Measurements from ENCODE around the gene ALG12. TPM values are rescaled to one million over a fixed set of nuclear protein-coding genes. Genes with fewer than 3 reads are reported as not detected.
A peak's percentile ranks its signal among the peaks of the same experiment; 100 is the strongest.

The ALG12 gene
- polyA plus RNA-seq, 3 donors from 2014 or later = 11.7 to 26.6 (median 12.6) TPM

- Mint-ChIP-seq H3K36me3 (peaks cover 28 to 61% (median 33%) of the 10 kb centered on the region in 3 donors), H3K4me1 (peaks cover 22 to 35% of the 10 kb centered on the region in 2 donors), H3K27ac (peak overlapping the region in 1 of 6 donors; percentile 48), H3K4me3 (no peak overlapping the region), H3K27me3 (ENCODE audit: low read depth in 3 of 3) (peaks cover 2 to 9% (median 3%) of the 10 kb centered on the region in 3 donors), H3K9me3 (no peaks in the 10 kb centered on the region)
- no peak for DNase-seq
Measured at GRCh38 chr22:49885881-49886280, 32.4 kb downstream of the ALG12 start.

DNA sequence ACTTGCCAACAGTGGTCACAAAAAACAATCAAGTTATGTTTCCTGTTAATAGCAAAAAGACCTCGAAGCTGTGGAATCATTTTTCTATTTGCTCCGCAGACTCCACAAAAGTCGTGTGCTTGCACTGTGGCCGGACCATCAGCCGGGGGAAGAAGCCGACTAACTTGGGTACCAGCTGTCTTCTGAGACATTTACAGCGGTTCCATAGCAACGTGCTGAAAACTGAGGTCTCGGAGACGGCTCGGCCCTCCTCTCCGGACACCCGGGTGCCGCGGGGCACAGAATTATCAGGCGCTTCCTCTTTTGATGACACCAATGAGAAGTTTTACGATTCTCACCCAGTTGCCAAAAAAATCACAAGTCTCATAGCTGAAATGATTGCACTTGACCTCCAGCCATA, 33.0 kb downstream of the ALG12 start:
- no peaks in the 10 kb centered on the region for H3K9me3 Mint-ChIP-seq
- H3K27me3 Mint-ChIP-seq (ENCODE audit: low read depth in 3 of 3) = peaks cover 0 to 13% (median 3%) of the 10 kb centered on the region in 3 donors
- no peak for DNase-seq
- peaks cover 28 to 61% (median 33%) of the 10 kb centered on the region in 3 donors for H3K36me3 Mint-ChIP-seq
- H3K27ac Mint-ChIP-seq = peak overlapping the region in 1 of 6 donors; percentile 48
- no peak overlapping the region for H3K4me3 Mint-ChIP-seq
- peaks cover 25 to 41% of the 10 kb centered on the region in 2 donors for H3K4me1 Mint-ChIP-seq

- Mint-ChIP-seq H3K36me3 (peaks cover 27 to 55% (median 27%) of the 10 kb centered on the region in 3 donors), H3K4me3 (no peak overlapping the region), H3K27me3 (ENCODE audit: low read depth in 3 of 3) (peaks cover 0 to 13% (median 3%) of the 10 kb centered on the region in 3 donors), H3K9me3 (no peaks in the 10 kb centered on the region), H3K27ac (no peak overlapping the region), H3K4me1 (peaks cover 31 to 46% of the 10 kb centered on the region in 2 donors)
- DNase-seq = no peak
Measured at GRCh38 chr22:49884503-49885260, 33.6 kb downstream of the ALG12 start.

GRCh38 chr22:49884075-49884474, 34.2 kb downstream of the ALG12 start:
- DNase-seq = no peak
- H3K4me1 Mint-ChIP-seq = peaks cover 31 to 46% of the 10 kb centered on the region in 2 donors
- H3K4me3 Mint-ChIP-seq = no peak overlapping the region
- H3K27ac Mint-ChIP-seq = no peak overlapping the region
- peaks cover 0 to 14% (median 5%) of the 10 kb centered on the region in 3 donors for H3K27me3 Mint-ChIP-seq (ENCODE audit: low read depth in 3 of 3)
- H3K36me3 Mint-ChIP-seq = peaks cover 23 to 49% (median 23%) of the 10 kb centered on the region in 3 donors
- H3K9me3 Mint-ChIP-seq = no peaks in the 10 kb centered on the region

- peaks cover 0 to 14% (median 5%) of the 10 kb centered on the region in 3 donors for H3K27me3 Mint-ChIP-seq (ENCODE audit: low read depth in 3 of 3)
- H3K4me3 Mint-ChIP-seq = peak overlapping the region in 1 of 5 donors; percentile 6
- H3K9me3 Mint-ChIP-seq = no peaks in the 10 kb centered on the region
- peaks cover 23 to 42% (median 23%) of the 10 kb centered on the region in 3 donors for H3K36me3 Mint-ChIP-seq
- no peak for DNase-seq
- H3K27ac Mint-ChIP-seq = peak overlapping the region in 2 of 6 donors; percentile 7 to 53
- H3K4me1 Mint-ChIP-seq = peaks cover 33 to 46% of the 10 kb centered on the region in 2 donors
Measured at GRCh38 chr22:49883294-49883640, 35.0 kb downstream of the ALG12 start.

GRCh38 chr22:49882519-49883293, 35.5 kb downstream of the ALG12 start:
- no peak for DNase-seq
- peak overlapping the region in 1 of 5 donors; percentile 6 for H3K4me3 Mint-ChIP-seq
- H3K36me3 Mint-ChIP-seq = peaks cover 17 to 39% (median 19%) of the 10 kb centered on the region in 3 donors
- peaks cover 33 to 46% of the 10 kb centered on the region in 2 donors for H3K4me1 Mint-ChIP-seq
- peaks cover 0 to 14% (median 5%) of the 10 kb centered on the region in 3 donors for H3K27me3 Mint-ChIP-seq (ENCODE audit: low read depth in 3 of 3)
- H3K27ac Mint-ChIP-seq = peak overlapping the region in 3 of 6 donors; percentile 0 to 54 (median 53)
- H3K9me3 Mint-ChIP-seq = no peaks in the 10 kb centered on the region

DNA sequence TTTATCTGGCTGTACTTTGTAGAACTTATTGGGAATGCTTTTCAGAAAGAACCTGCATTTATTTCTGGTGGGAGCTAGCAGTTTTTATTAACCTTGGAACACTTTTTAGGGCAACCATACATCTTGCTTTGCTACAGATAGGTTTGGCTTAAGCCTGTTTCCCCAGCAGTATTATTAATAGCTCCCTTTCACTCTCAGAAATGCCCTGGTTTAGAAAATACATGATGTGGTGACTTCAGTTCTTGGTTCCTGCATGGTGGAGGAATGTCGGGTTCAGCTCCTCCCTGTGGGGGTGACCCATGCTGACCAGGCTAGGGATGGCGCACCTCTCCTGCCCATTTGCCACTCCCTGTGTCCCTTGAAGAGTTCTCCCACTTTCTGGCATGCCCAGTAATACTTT, 36.4 kb downstream of the ALG12 start:
- peaks cover 12 to 35% (median 15%) of the 10 kb centered on the region in 3 donors for H3K36me3 Mint-ChIP-seq
- H3K9me3 Mint-ChIP-seq = no peaks in the 10 kb centered on the region
- peaks cover 29 to 41% of the 10 kb centered on the region in 2 donors for H3K4me1 Mint-ChIP-seq
- H3K27ac Mint-ChIP-seq = peak overlapping the region in 2 of 6 donors; percentile 43 to 53
- no peak overlapping the region for H3K4me3 Mint-ChIP-seq
- DNase-seq = no peak
- H3K27me3 Mint-ChIP-seq (ENCODE audit: low read depth in 3 of 3) = peaks cover 0 to 12% (median 7%) of the 10 kb centered on the region in 3 donors

DNA sequence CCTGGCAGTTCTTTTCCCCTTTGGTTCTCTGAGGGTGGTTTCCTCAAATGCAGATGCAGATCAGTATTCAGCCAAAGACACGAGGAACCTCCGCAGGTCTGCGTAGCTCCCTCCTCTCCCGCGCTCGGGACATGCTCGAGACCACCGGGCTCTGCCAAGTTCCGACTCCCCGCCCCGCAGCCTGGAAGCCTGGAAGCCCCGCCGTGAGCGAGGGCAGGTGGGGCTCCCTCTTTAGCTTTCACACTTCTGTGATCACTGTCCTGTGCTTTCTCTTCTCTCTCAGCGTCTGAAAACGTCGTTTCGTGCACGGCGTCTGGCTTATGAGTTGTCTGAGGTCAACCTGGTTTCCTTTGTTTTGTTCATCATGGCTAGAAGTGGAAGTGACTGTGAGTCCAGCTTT, 38.0 kb downstream of the ALG12 start:
- peaks cover 0 to 12% (median 4%) of the 10 kb centered on the region in 3 donors for H3K27me3 Mint-ChIP-seq (ENCODE audit: low read depth in 3 of 3)
- H3K4me3 Mint-ChIP-seq = peak overlapping the region in 4 of 5 donors; percentile 1 to 28 (median 15)

GRCh38 chr22:49879871-49880270, 38.4 kb downstream of the ALG12 start:
- DNase-seq = no peak
- Mint-ChIP-seq H3K27me3 (ENCODE audit: low read depth in 3 of 3) (peaks cover 0 to 12% (median 4%) of the 10 kb centered on the region in 3 donors), H3K27ac (peak overlapping the region in 5 of 6 donors; percentile 6 to 87 (median 66)), H3K9me3 (no peaks in the 10 kb centered on the region), H3K4me3 (peak overlapping the region in 1 of 5 donors; percentile 28), H3K4me1 (peaks cover 26 to 45% of the 10 kb centered on the region in 2 donors), H3K36me3 (peaks cover 9 to 29% (median 17%) of the 10 kb centered on the region in 3 donors)

More for the DNA sequence above, 38.0 kb downstream of the ALG12 start:
- no peaks in the 10 kb centered on the region for H3K9me3 Mint-ChIP-seq
- peaks cover 9 to 29% (median 14%) of the 10 kb centered on the region in 3 donors for H3K36me3 Mint-ChIP-seq
- H3K27ac Mint-ChIP-seq = peak overlapping the region; percentile 63 to 87 (median 66)
- peaks cover 26 to 45% of the 10 kb centered on the region in 2 donors for H3K4me1 Mint-ChIP-seq
- peak; percentile 25 to 46 (median 36) for DNase-seq

- DNase-seq = no peak
- Mint-ChIP-seq H3K9me3 (no peaks in the 10 kb centered on the region), H3K27me3 (ENCODE audit: low read depth in 3 of 3) (peaks cover 0 to 14% (median 4%) of the 10 kb centered on the region in 3 donors), H3K4me1 (peaks cover 34 to 49% of the 10 kb centered on the region in 2 donors), H3K4me3 (no peak overlapping the region), H3K27ac (peak overlapping the region in 3 of 6 donors; percentile 18 to 86 (median 61)), H3K36me3 (peaks cover 4 to 21% (median 17%) of the 10 kb centered on the region in 3 donors)
Measured at GRCh38 chr22:49878206-49878605, 40.0 kb downstream of the ALG12 start.

DNA sequence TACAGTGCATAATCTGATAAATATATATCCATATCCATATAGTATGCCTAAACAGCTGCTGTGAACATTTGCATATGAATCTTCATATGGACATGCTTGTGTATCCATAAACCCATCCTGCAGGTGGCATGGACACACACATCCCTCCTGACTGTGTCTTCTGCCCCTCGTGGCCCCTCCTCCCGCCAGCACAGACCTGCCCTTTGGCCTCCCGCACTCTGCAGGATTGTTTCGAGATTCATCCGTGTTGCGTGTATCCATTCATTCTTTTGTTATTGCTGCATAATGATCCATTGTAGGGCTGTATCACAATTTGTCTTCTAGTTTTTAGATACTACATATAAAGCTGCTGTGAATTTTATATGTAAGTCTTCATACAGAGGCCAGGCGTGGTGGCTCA, 40.6 kb downstream of the ALG12 start:
- H3K4me3 Mint-ChIP-seq = peak overlapping the region in 1 of 5 donors; percentile 4
- H3K36me3 Mint-ChIP-seq = peaks cover 0 to 17% (median 17%) of the 10 kb centered on the region in 3 donors
- peaks cover 30 to 47% of the 10 kb centered on the region in 2 donors for H3K4me1 Mint-ChIP-seq
- no peaks in the 10 kb centered on the region for H3K9me3 Mint-ChIP-seq
- peak overlapping the region in 3 of 6 donors; percentile 18 to 36 (median 24) for H3K27ac Mint-ChIP-seq
- no peak for DNase-seq
- peaks cover 0 to 9% (median 4%) of the 10 kb centered on the region in 3 donors for H3K27me3 Mint-ChIP-seq (ENCODE audit: low read depth in 3 of 3)

GRCh38 chr22:49873228-49873940, 44.9 kb downstream of the ALG12 start:
- peaks cover 41 to 56% of the 10 kb centered on the region in 2 donors for H3K4me1 Mint-ChIP-seq

GRCh38 chr22:49872347-49872746, 45.9 kb downstream of the ALG12 start:
- Mint-ChIP-seq H3K9me3 (peaks cover 0 to 15% (median 7%) of the 10 kb centered on the region in 6 donors), H3K4me1 (peaks cover 51 to 66% of the 10 kb centered on the region in 2 donors), H3K27me3 (ENCODE audit: low read depth in 3 of 3) (peaks cover 19 to 36% (median 35%) of the 10 kb centered on the region in 3 donors), H3K36me3 (peaks cover 12 to 21% (median 19%) of the 10 kb centered on the region in 3 donors), H3K27ac (peak overlapping the region in 5 of 6 donors; percentile 2 to 88 (median 54)), H3K4me3 (peak overlapping the region in 3 of 5 donors; percentile 11 to 23 (median 20))
- DNase-seq = no peak

More at GRCh38 chr22:49873228-49873940, 44.9 kb downstream of the ALG12 start:
- Mint-ChIP-seq H3K27ac (peak overlapping the region; percentile 1 to 84 (median 60)), H3K4me3 (no peak overlapping the region), H3K36me3 (peaks cover 7 to 21% (median 19%) of the 10 kb centered on the region in 3 donors), H3K27me3 (ENCODE audit: low read depth in 3 of 3) (peaks cover 14 to 26% (median 26%) of the 10 kb centered on the region in 3 donors), H3K9me3 (peaks cover 0 to 11% (median 5%) of the 10 kb centered on the region in 6 donors)
- DNase-seq = no peak
